DND-41 (cell line): Measurements from ENCODE around the gene LRP3.

Experiments
- ATAC-seq: fragments of 200-7000 bp; cut with Tn5 transposase; 3 replicates; pipeline ENCODE4 v1.9.1; 2021; ENCODE audit warnings: low read depth; ENCODE audit not compliant: insufficient read depth
- DNase-seq: peaks from one replicate; pipeline ENCODE4 v3.0.0-alpha.2; 2020
- H2AFZ ChIP-seq: 2 replicates; pipeline ENCODE4 v1.6.0; 2012; ENCODE audit warnings: low read depth, low read length
- H3K27ac ChIP-seq: 2 replicates; pipeline ENCODE4 v1.5.1; 2012; ENCODE audit warnings: low read length, inconsistent platforms
- H3K27me3 ChIP-seq: fragments of 200-600 bp; sonication (generic); 2 replicates; pipeline ENCODE4 v1.6.0; 2012; ENCODE audit warnings: low read length, mild to moderate bottlenecking, inconsistent platforms; ENCODE audit not compliant: insufficient read depth, poor library complexity
- H3K36me3 ChIP-seq: 2 replicates; pipeline ENCODE4 v1.5.1; 2012; ENCODE audit warnings: low read length, inconsistent platforms; ENCODE audit not compliant: insufficient read depth
- H3K4me1 ChIP-seq: 2 replicates; pipeline ENCODE4 v1.5.1; 2012; ENCODE audit warnings: mild to moderate bottlenecking, low read length; ENCODE audit not compliant: insufficient read depth
- H3K4me2 ChIP-seq: 2 replicates; pipeline ENCODE4 v1.6.0; 2012; ENCODE audit warnings: mild to moderate bottlenecking, moderate library complexity, low read length, inconsistent platforms; ENCODE audit not compliant: insufficient read depth
- H3K4me3 ChIP-seq, 2 experiments: fragments of 200-600 bp in 1 of 2; shearing (Covaris generic) in 1 of 2; 2 replicates each; pipeline ENCODE4 v1.5.1; 2012 to 2016; ENCODE audit warnings: inconsistent platforms in 2 of 2, low read length in 2 of 2, mild to moderate bottlenecking in 2 of 2, low read depth in 1 of 2, moderate library complexity in 1 of 2
- H3K79me2 ChIP-seq: 2 replicates; pipeline ENCODE4 v1.6.0; 2012; ENCODE audit warnings: low read length, inconsistent platforms; ENCODE audit not compliant: insufficient read depth
- H3K9ac ChIP-seq: 2 replicates; pipeline ENCODE4 v1.6.0; 2012; ENCODE audit warnings: low read depth, mild to moderate bottlenecking, inconsistent platforms, low read length, moderate library complexity
- H3K9me3 ChIP-seq: 2 replicates; pipeline ENCODE4 v1.5.1; 2012; ENCODE audit warnings: low read length, moderate library complexity, mild to moderate bottlenecking, inconsistent platforms; ENCODE audit not compliant: insufficient read depth, severe bottlenecking
- H4K20me1 ChIP-seq: 2 replicates; pipeline ENCODE4 v1.6.0; 2012; ENCODE audit warnings: low read length; ENCODE audit not compliant: insufficient read depth
- CTCF ChIP-seq: IDR thresholded peaks from 2 replicates; pipeline ENCODE4 v1.5.1; 2012; ENCODE audit warnings: borderline replicate concordance, low read length, moderate library complexity, mild to moderate bottlenecking; ENCODE audit not compliant: poor library complexity, severe bottlenecking; ENCODE audit errors: extremely low read depth
- EZH2 ChIP-seq: IDR thresholded peaks from 3 replicates; pipeline ENCODE4 v1.6.1; 2012; ENCODE audit warnings: borderline replicate concordance, low read depth, mild to moderate bottlenecking, moderate library complexity, low read length, inconsistent platforms; ENCODE audit not compliant: severe bottlenecking

The LRP3 gene

GRCh38 chr19:33210266-33210940 lies 16.3 kb downstream of the LRP3 start:
- no peak overlapping the region for H3K4me3 ChIP-seq
- no peaks in the 10 kb centered on the region for H3K4me1 ChIP-seq
- DNase-seq (no peak), ATAC-seq (no peak)
- no peaks in the 10 kb centered on the region for H3K27me3 ChIP-seq
- H3K4me2 ChIP-seq = no peak overlapping the region
- no peaks in the 10 kb centered on the region for H4K20me1 ChIP-seq
- H3K36me3 ChIP-seq = no peaks in the 10 kb centered on the region
- no peak for TF ChIP-seq EZH2
- TF ChIP-seq CTCF = no peak
- H3K9me3 ChIP-seq = no peaks in the 10 kb centered on the region
- H3K27ac ChIP-seq = no peak overlapping the region
- no peaks in the 10 kb centered on the region for H3K79me2 ChIP-seq
- H3K9ac ChIP-seq = no peak overlapping the region
- H2AFZ ChIP-seq = no peak overlapping the region

- Histone ChIP-seq H3K27me3 (no peaks in the 10 kb centered on the region), H3K4me1 (no peaks in the 10 kb centered on the region), H2AFZ (no peak overlapping the region), H3K4me3 (no peak overlapping the region), H3K79me2 (no peaks in the 10 kb centered on the region), H3K9ac (no peak overlapping the region), H4K20me1 (no peaks in the 10 kb centered on the region), H3K4me2 (no peak overlapping the region), H3K27ac (no peak overlapping the region), H3K36me3 (no peaks in the 10 kb centered on the region), H3K9me3 (no peaks in the 10 kb centered on the region)
- TF ChIP-seq CTCF = no peak
- TF ChIP-seq EZH2 = no peak
- ATAC-seq (no peak), DNase-seq (no peak)
Observed at GRCh38 chr19:33211794-33212435, 17.8 kb downstream of the LRP3 start.

GRCh38 chr19:33212436-33213172 lies 18.5 kb downstream of the LRP3 start:
- no peak for DNase-seq
- no peaks in the 10 kb centered on the region for H3K79me2 ChIP-seq
- ATAC-seq = no peak
- no peaks in the 10 kb centered on the region for H3K27me3 ChIP-seq
- H3K9me3 ChIP-seq = no peaks in the 10 kb centered on the region
- H3K27ac ChIP-seq = no peak overlapping the region
- H4K20me1 ChIP-seq = no peaks in the 10 kb centered on the region
- no peak overlapping the region for H3K4me3 ChIP-seq
- no peak overlapping the region for H3K9ac ChIP-seq
- no peaks in the 10 kb centered on the region for H3K4me1 ChIP-seq
- H3K4me2 ChIP-seq = no peak overlapping the region
- TF ChIP-seq EZH2 (no peak), CTCF (no peak)
- no peaks in the 10 kb centered on the region for H3K36me3 ChIP-seq
- no peak overlapping the region for H2AFZ ChIP-seq
